ENCODE data around the gene AKR1C1. TPM values are rescaled to one million over a fixed set of nuclear protein-coding genes. Genes with fewer than 3 reads are reported as not detected.
"Not testable (repeated sequence)": the region's sequence is repeated elsewhere in the genome, so short reads cannot be mapped to it uniquely, and the experiment has no call there.

AKR1C1 gene
- total and polyA plus RNA-seq, 7 experiments from 2014 or later: 1.8 to 4.7 (median 3.4) TPM; not detected in 2

GRCh38 chr10:5012595-5012994 is 49.4 kb downstream of the AKR1C1 start:
- no peaks in the 10 kb centered on the region for H3K4me1 ChIP-seq (ENCODE audit: control insufficient read depth in 2 of 2, insufficient read depth in 2 of 2, low read length in 2 of 2)
- H3K4me3 ChIP-seq (ENCODE audit: low read length): no peak overlapping the region
- ATAC-seq: no peak
- intact Hi-C loops (cut with micrococcal nuclease): loop anchor here in 1 of 2 donors (5.0 kb wide), 1 partner anchor 60 kb away; no protein-coding TSS in a partner anchor
- Mint-ChIP-seq H3K9me3 (no peaks in the 10 kb centered on the region), H3K36me3 (no peaks in the 10 kb centered on the region), H3K4me3 (no peak overlapping the region), H3K4me1 (no peaks in the 10 kb centered on the region), H3K27ac (no peak overlapping the region), H3K27me3 (peaks cover 0 to 14% (median 11%) of the 10 kb centered on the region in 5 donors)
- H3K27ac ChIP-seq (ENCODE audit: low read depth, low read length): no peak overlapping the region
- POLR2A ChIA-PET: no interaction called here
- H3K9me3 ChIP-seq (ENCODE audit: control insufficient read depth in 2 of 3, low read length in 3 of 3): no peaks in the 10 kb centered on the region
- CTCF ChIA-PET: no interaction called here
- no peaks in the 10 kb centered on the region for H3K36me3 ChIP-seq (ENCODE audit: control insufficient read depth in 2 of 3, insufficient read depth in 3 of 3, low read length in 3 of 3)
- no peaks in the 10 kb centered on the region for H3K27me3 ChIP-seq (ENCODE audit: control insufficient read depth in 2 of 2, insufficient read depth in 2 of 2, low read length in 2 of 2)
- DNase-seq: no peak

DNA sequence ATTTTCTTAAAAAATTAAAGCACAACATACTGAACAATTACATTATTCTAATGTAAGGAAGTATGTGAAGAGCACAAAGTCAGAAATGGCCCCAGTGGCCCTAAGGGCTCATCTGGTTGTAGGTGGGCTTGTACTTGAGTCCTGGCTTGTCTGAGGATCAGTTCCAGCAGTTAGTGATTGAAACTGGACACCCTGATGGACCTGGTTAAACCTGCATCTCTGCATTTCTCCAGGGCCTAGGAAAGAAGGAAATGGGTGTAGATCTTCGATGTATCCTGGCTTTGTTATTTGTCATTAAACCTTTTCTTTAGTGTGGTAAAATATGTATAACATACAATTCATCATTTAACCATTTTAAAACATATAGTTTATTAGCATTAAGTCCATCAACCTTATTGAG is 50.2 kb downstream of the AKR1C1 start:
- H3K9me3 Mint-ChIP-seq: no peaks in the 10 kb centered on the region
- CTCF ChIA-PET: no interaction called here
- no peaks in the 10 kb centered on the region for H3K36me3 Mint-ChIP-seq
- H3K9me3 ChIP-seq (ENCODE audit: control insufficient read depth in 2 of 3, low read length in 3 of 3): no peaks in the 10 kb centered on the region
- no peaks in the 10 kb centered on the region for H3K36me3 ChIP-seq (ENCODE audit: control insufficient read depth in 2 of 3, insufficient read depth in 3 of 3, low read length in 3 of 3)
- no peak overlapping the region for H3K4me3 ChIP-seq (ENCODE audit: low read length)
- intact Hi-C loops (cut with micrococcal nuclease): loop anchor here in 1 of 2 donors (5.0 kb wide), 1 partner anchor 61 kb away; no protein-coding TSS in a partner anchor
- no peaks in the 10 kb centered on the region for H3K4me1 ChIP-seq (ENCODE audit: control insufficient read depth in 2 of 2, insufficient read depth in 2 of 2, low read length in 2 of 2)
- no peaks in the 10 kb centered on the region for H3K4me1 Mint-ChIP-seq
- H3K27ac ChIP-seq (ENCODE audit: low read depth, low read length): no peak overlapping the region
- no peak for DNase-seq
- H3K27ac Mint-ChIP-seq: no peak overlapping the region
- POLR2A ChIA-PET: no interaction called here
- no peak overlapping the region for H3K4me3 Mint-ChIP-seq
- H3K27me3 ChIP-seq (ENCODE audit: control insufficient read depth in 2 of 2, insufficient read depth in 2 of 2, low read length in 2 of 2): no peaks in the 10 kb centered on the region
- H3K27me3 Mint-ChIP-seq: peaks cover 0 to 14% (median 9%) of the 10 kb centered on the region in 5 donors
- no peak for ATAC-seq

GRCh38 chr10:5014200-5014910 is 51.1 kb downstream of the AKR1C1 start:
- ATAC-seq; POLR2A ChIA-PET; H3K27me3 ChIP-seq (ENCODE audit: control insufficient read depth in 2 of 2, insufficient read depth in 2 of 2, low read length in 2 of 2); H3K4me1 Mint-ChIP-seq; CTCF ChIA-PET; H3K27ac Mint-ChIP-seq; H3K36me3 Mint-ChIP-seq; H3K36me3 ChIP-seq (ENCODE audit: control insufficient read depth in 2 of 3, insufficient read depth in 3 of 3, low read length in 3 of 3); H3K9me3 Mint-ChIP-seq; DNase-seq; H3K4me1 ChIP-seq (ENCODE audit: control insufficient read depth in 2 of 2, insufficient read depth in 2 of 2, low read length in 2 of 2); H3K27ac ChIP-seq (ENCODE audit: low read depth, low read length); H3K9me3 ChIP-seq (ENCODE audit: control insufficient read depth in 2 of 3, low read length in 3 of 3); H3K4me3 ChIP-seq (ENCODE audit: low read length); H3K4me3 Mint-ChIP-seq: not testable (repeated sequence)
- peaks cover 0 to 14% (median 4%) of the 10 kb centered on the region in 5 donors for H3K27me3 Mint-ChIP-seq
- intact Hi-C loops (cut with micrococcal nuclease): loop anchor here in 1 of 2 donors (5.0 kb wide), 1 partner anchor 62 kb away; no protein-coding TSS in a partner anchor

DNA sequence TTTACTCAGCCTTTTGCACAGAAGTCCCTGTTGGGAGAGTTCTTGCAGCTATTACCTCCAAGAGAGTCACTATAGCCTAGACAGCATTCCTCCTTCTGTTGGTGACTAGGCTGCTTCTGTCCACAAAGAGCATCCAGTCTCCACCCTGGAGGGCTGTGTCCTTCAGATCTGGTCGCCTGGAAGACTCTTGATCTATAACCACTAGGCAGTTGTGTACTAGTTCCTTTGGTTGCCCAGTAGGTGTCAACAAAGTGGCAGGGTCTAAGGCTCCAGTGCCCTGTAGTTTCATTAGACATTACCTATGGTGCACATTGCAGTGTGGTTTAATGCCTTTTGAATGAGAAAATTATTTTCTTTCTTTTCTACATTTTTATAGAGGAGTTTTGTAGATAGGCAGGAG is 51.7 kb downstream of the AKR1C1 start:
- Mint-ChIP-seq H3K4me1 (no peaks in the 10 kb centered on the region), H3K9me3 (no peaks in the 10 kb centered on the region), H3K36me3 (no peaks in the 10 kb centered on the region), H3K4me3 (no peak overlapping the region), H3K27me3 (peaks cover 0 to 14% (median 4%) of the 10 kb centered on the region in 5 donors), H3K27ac (no peak overlapping the region)
- ChIA-PET POLR2A (no interaction called here), CTCF (no interaction called here)
- no peaks in the 10 kb centered on the region for H3K4me1 ChIP-seq (ENCODE audit: control insufficient read depth in 2 of 2, insufficient read depth in 2 of 2, low read length in 2 of 2)
- intact Hi-C loops (cut with micrococcal nuclease): loop anchor here (1.0 to 5.0 kb wide), 4 partner anchors 63 to 419 kb away; no protein-coding TSS in a partner anchor
- ATAC-seq (no peak), DNase-seq (peak in 1 of 9 donors; percentile 1)
- H3K27me3 ChIP-seq (ENCODE audit: control insufficient read depth in 2 of 2, insufficient read depth in 2 of 2, low read length in 2 of 2): no peaks in the 10 kb centered on the region
- H3K36me3 ChIP-seq (ENCODE audit: control insufficient read depth in 2 of 3, insufficient read depth in 3 of 3, low read length in 3 of 3): no peaks in the 10 kb centered on the region
- no peaks in the 10 kb centered on the region for H3K9me3 ChIP-seq (ENCODE audit: control insufficient read depth in 2 of 3, low read length in 3 of 3)
- no peak overlapping the region for H3K27ac ChIP-seq (ENCODE audit: low read depth, low read length)
- no peak overlapping the region for H3K4me3 ChIP-seq (ENCODE audit: low read length)

- ChIA-PET POLR2A (no interaction called here), CTCF (no interaction called here)
- H3K27me3 Mint-ChIP-seq: peaks cover 0 to 8% (median 0%) of the 10 kb centered on the region in 5 donors
- no peak overlapping the region for H3K4me3 Mint-ChIP-seq
- Histone ChIP-seq H3K9me3 (ENCODE audit: control insufficient read depth in 2 of 3, low read length in 3 of 3) (no peaks in the 10 kb centered on the region), H3K4me3 (ENCODE audit: low read length) (no peak overlapping the region), H3K4me1 (ENCODE audit: control insufficient read depth in 2 of 2, insufficient read depth in 2 of 2, low read length in 2 of 2) (no peaks in the 10 kb centered on the region), H3K27me3 (ENCODE audit: control insufficient read depth in 2 of 2, insufficient read depth in 2 of 2, low read length in 2 of 2) (no peaks in the 10 kb centered on the region), H3K27ac (ENCODE audit: low read depth, low read length) (no peak overlapping the region), H3K36me3 (ENCODE audit: control insufficient read depth in 2 of 3, insufficient read depth in 3 of 3, low read length in 3 of 3) (no peaks in the 10 kb centered on the region)
- intact Hi-C loops (cut with micrococcal nuclease): no loop called here
- no peaks in the 10 kb centered on the region for H3K36me3 Mint-ChIP-seq
- no peaks in the 10 kb centered on the region for H3K9me3 Mint-ChIP-seq
- DNase-seq: no peak
- no peak overlapping the region for H3K27ac Mint-ChIP-seq
- H3K4me1 Mint-ChIP-seq: no peaks in the 10 kb centered on the region
- ATAC-seq: no peak
These were observed 54.9 kb downstream of the AKR1C1 start for GRCh38 chr10:5018134-5018533.

- H3K27ac ChIP-seq (ENCODE audit: low read depth, low read length); intact Hi-C loops (cut with micrococcal nuclease); CTCF ChIA-PET; DNase-seq; H3K4me3 Mint-ChIP-seq; H3K27me3 Mint-ChIP-seq; H3K27me3 ChIP-seq (ENCODE audit: control insufficient read depth in 2 of 2, insufficient read depth in 2 of 2, low read length in 2 of 2); H3K36me3 ChIP-seq (ENCODE audit: control insufficient read depth in 2 of 3, insufficient read depth in 3 of 3, low read length in 3 of 3); H3K4me1 ChIP-seq (ENCODE audit: control insufficient read depth in 2 of 2, insufficient read depth in 2 of 2, low read length in 2 of 2); H3K9me3 ChIP-seq (ENCODE audit: control insufficient read depth in 2 of 3, low read length in 3 of 3); H3K36me3 Mint-ChIP-seq; POLR2A ChIA-PET; H3K4me3 ChIP-seq (ENCODE audit: low read length); H3K27ac Mint-ChIP-seq; H3K9me3 Mint-ChIP-seq; H3K4me1 Mint-ChIP-seq; ATAC-seq: not testable (repeated sequence)
These were observed 55.6 kb downstream of the AKR1C1 start for GRCh38 chr10:5018671-5019277.
